OCI-LY1 (cell line): ENCODE data around the gene ZNF630.

Source experiments
- CTCF ChIP-seq: fragments of 200-600 bp; sonication (generic), shearing (Covaris generic); IDR thresholded peaks from 2 replicates; pipeline ENCODE4 v1.5.1; 2017; ENCODE audit warnings: mild to moderate bottlenecking, antibody characterized with exemption, low read length, moderate library complexity, mixed read lengths
- EZH2 ChIP-seq: fragments of 200-600 bp; sonication (generic), shearing (Covaris generic); IDR thresholded peaks from 2 replicates; pipeline ENCODE4 v1.8.0; 2017; ENCODE audit warnings: borderline replicate concordance, mixed run types, mild to moderate bottlenecking, antibody characterized with exemption, low read length, moderate library complexity, mixed read lengths

GRCh38 chrX:48046846-48047245 lies 24.6 kb downstream of the ZNF630 start:
- TF ChIP-seq EZH2 (no peak), CTCF (no peak)
